A549 (cell line): Measurements from ENCODE around the gene NEURL2. TPM values are rescaled to one million over a fixed set of nuclear protein-coding genes. Genes with fewer than 3 reads are reported as not detected.

Experiments used
- ATAC-seq, 2 experiments: fragments of 200-7000 bp in 1 of 2; fragments of >200 bp in 1 of 2; cut with Nextera tagmentation in 1 of 2; cut with Tn5 transposase in 1 of 2; 3 replicates each; pipeline versions ENCODE4 v1.8.0 to v1.9.1; 2018 to 2020; ENCODE audit warnings: mild to moderate bottlenecking in 1 of 2, moderate library complexity in 1 of 2
- CTCF ChIA-PET: fragments of 300-600 bp; sonication (Branson Sonifier 250); formaldehyde crosslinking; extraction: SDS; loops from one replicate; lab custom pipeline; 2021; ENCODE audit warnings: antibody characterized with exemption, inconsistent platforms; lab: Yijun Ruan, JAX
- POLR2A ChIA-PET: fragments of 350-600 bp; formaldehyde crosslinking; extraction: SDS; loops from one replicate; lab custom pipeline; 2021; ENCODE audit warnings: antibody characterized with exemption, inconsistent platforms; lab: Yijun Ruan, JAX
- DNase-seq, 2 experiments: peaks; one replicate each; pipeline versions ENCODE4 v3.0.0 to v3.0.0-alpha.2; 2011 to 2016; ENCODE audit warnings: low read depth in 1 of 2, low spot score in 1 of 2
- FAIRE-seq: peaks from 2 replicates; lab custom pipeline; 2011; peaks lifted over from hg19 to GRCh38; lab: Jason Lieb, UNC
- H3K27ac ChIP-seq, 2 experiments: fragments of >200 bp; sonication (Bioruptor Twin); formaldehyde crosslinking; 3 replicates each; pipeline ENCODE4 v1.5.1; 2016 to 2017
- H3K4me1 ChIP-seq: fragments of >200 bp; sonication (Bioruptor Twin); formaldehyde crosslinking; 3 replicates; pipeline ENCODE4 v1.6.1; 2016
- H3K4me2 ChIP-seq: fragments of >200 bp; sonication (Bioruptor Twin); formaldehyde crosslinking; 3 replicates; pipeline ENCODE4 v1.6.1; 2016
- H3K4me3 ChIP-seq: fragments of >200 bp; sonication (Bioruptor Twin); formaldehyde crosslinking; 3 replicates; pipeline ENCODE4 v1.5.1; 2016
- H3K9me3 ChIP-seq: fragments of >200 bp; sonication (Bioruptor Twin); formaldehyde crosslinking; 3 replicates; pipeline ENCODE4 v1.6.1; 2016
- BHLHE40 ChIP-seq: IDR thresholded peaks from 2 replicates; pipeline ENCODE4 v1.6.1; 2012; ENCODE audit warnings: low read depth, low read length, inconsistent platforms
- CBX2 ChIP-seq: fragments of 200-600 bp; sonication (generic); IDR thresholded peaks from 2 replicates; pipeline ENCODE4 v1.6.1; 2016; ENCODE audit warnings: low read depth, mild to moderate bottlenecking, borderline replicate concordance
- CEBPB ChIP-seq, 2 experiments: fragments of >200 bp in 1 of 2; sonication (Bioruptor Twin) in 1 of 2; formaldehyde crosslinking in 1 of 2; IDR thresholded peaks; 2 replicates each; pipeline ENCODE4 v1.6.1; 2012 to 2016
- CHD4 ChIP-seq: fragments of 200-600 bp; sonication (generic); IDR thresholded peaks from 2 replicates; pipeline ENCODE4 v1.6.1; 2016; ENCODE audit warnings: antibody characterized with exemption, mild to moderate bottlenecking, borderline replicate concordance
- EHMT2 ChIP-seq: fragments of 200-600 bp; sonication (generic); IDR thresholded peaks from 2 replicates; pipeline ENCODE4 v1.6.1; 2016; ENCODE audit warnings: antibody characterized with exemption, low read depth, mild to moderate bottlenecking, moderate library complexity
- ELK1 ChIP-seq: fragments of 150-350 bp; IDR thresholded peaks from 2 replicates; pipeline ENCODE4 v1.6.1; 2014; ENCODE audit warnings: low read depth, mild to moderate bottlenecking, low read length
- EP300 ChIP-seq, 2 experiments: fragments of >200 bp; sonication (Bioruptor Twin); formaldehyde crosslinking; IDR thresholded peaks; 2 replicates in 1 of 2; 3 replicates in 1 of 2; pipeline ENCODE4 v1.6.1; 2016 to 2017
- FOSB ChIP-seq: fragments of 250-450 bp; sonication (Bioruptor Pico); IDR thresholded peaks from 2 replicates; pipeline ENCODE4 v1.5.0; 2020; ENCODE audit warnings: mild to moderate bottlenecking, moderate library complexity
- FOSL2 ChIP-seq, 2 experiments: fragments of 450-650 bp in 1 of 2; fragments of >200 bp in 1 of 2; sonication (Bioruptor Twin) in 1 of 2; formaldehyde crosslinking; IDR thresholded peaks; 2 replicates each; pipeline versions ENCODE4 v1.5.0 to v1.6.1; 2016 to 2020; ENCODE audit warnings: mild to moderate bottlenecking in 1 of 2, moderate library complexity in 1 of 2
- HDAC2 ChIP-seq: fragments of 200-600 bp; sonication (generic); IDR thresholded peaks from 2 replicates; pipeline ENCODE4 v1.6.1; 2016
- HOXB5 ChIP-seq: fragments of 250-450 bp; sonication (Bioruptor Pico); IDR thresholded peaks from 2 replicates; pipeline ENCODE4 v1.5.0; 2020; ENCODE audit warnings: mild to moderate bottlenecking, moderate library complexity
- JUN ChIP-seq, 2 experiments: fragments of >200 bp; sonication (Bioruptor Twin); formaldehyde crosslinking; IDR thresholded peaks; 2 replicates in 1 of 2; 3 replicates in 1 of 2; pipeline ENCODE4 v1.6.1; 2016 to 2017
- KDM5A ChIP-seq: fragments of 200-600 bp; sonication (generic); IDR thresholded peaks from 2 replicates; pipeline ENCODE4 v1.6.1; 2016; ENCODE audit warnings: antibody characterized with exemption, mild to moderate bottlenecking
- MAFK ChIP-seq: fragments of 450-650 bp; IDR thresholded peaks from 2 replicates; pipeline ENCODE4 v1.6.1; 2014; ENCODE audit not compliant: partially characterized antibody
- MAZ ChIP-seq: fragments of 150-350 bp; IDR thresholded peaks from 2 replicates; pipeline ENCODE4 v1.6.1; 2014; ENCODE audit warnings: antibody characterized with exemption, low read depth, low read length, borderline replicate concordance
- NPAS2 ChIP-seq: fragments of 250-450 bp; sonication (Bioruptor Pico); IDR thresholded peaks from 2 replicates; pipeline ENCODE4 v1.8.0; 2022; ENCODE audit warnings: mild to moderate bottlenecking, moderate library complexity, borderline replicate concordance
- NR3C1 ChIP-seq: fragments of >200 bp; sonication (Bioruptor Twin); formaldehyde crosslinking; IDR thresholded peaks from 3 replicates; pipeline ENCODE4 v1.6.1; 2017
- PBX3 ChIP-seq: IDR thresholded peaks from 2 replicates; pipeline ENCODE4 v1.6.1; 2012
- PHF8 ChIP-seq: fragments of 200-600 bp; sonication (generic); IDR thresholded peaks from 2 replicates; pipeline ENCODE4 v1.6.1; 2016; ENCODE audit warnings: low read depth, mild to moderate bottlenecking, antibody characterized with exemption, moderate library complexity, borderline replicate concordance
- POLR2AphosphoS2 ChIP-seq: conservative IDR thresholded peaks from 2 replicates; pipeline ENCODE4 v1.6.1; 2012; ENCODE audit warnings: low read length, improper control_type of control experiment, inconsistent platforms
- RAD21 ChIP-seq, 2 experiments: fragments of >200 bp in 1 of 2; sonication (Bioruptor Twin) in 1 of 2; formaldehyde crosslinking in 1 of 2; IDR thresholded peaks in 1 of 2; conservative IDR thresholded peaks in 1 of 2; 2 replicates in 1 of 2; 3 replicates in 1 of 2; pipeline ENCODE4 v1.6.1; 2012 to 2018; ENCODE audit warnings: inconsistent platforms in 1 of 2
- RARB ChIP-seq: fragments of 250-450 bp; sonication (Bioruptor Pico); IDR thresholded peaks from 2 replicates; pipeline ENCODE4 v1.8.0; 2021; ENCODE audit warnings: mild to moderate bottlenecking, moderate library complexity
- RFX5 ChIP-seq: fragments of 450-650 bp; IDR thresholded peaks from 2 replicates; pipeline ENCODE4 v1.7.1; 2014; ENCODE audit warnings: antibody characterized with exemption, mild to moderate bottlenecking, moderate library complexity
- SMC3 ChIP-seq: fragments of >200 bp; sonication (Bioruptor Twin); formaldehyde crosslinking; IDR thresholded peaks from 3 replicates; pipeline ENCODE4 v1.6.1; 2018; ENCODE audit warnings: inconsistent platforms
- SREBF2 ChIP-seq: fragments of 450-650 bp; IDR thresholded peaks from 2 replicates; pipeline ENCODE4 v1.6.1; 2014; ENCODE audit warnings: mild to moderate bottlenecking, moderate library complexity
- TFCP2L1 ChIP-seq: fragments of 250-450 bp; sonication (Bioruptor Pico); IDR thresholded peaks from 2 replicates; pipeline ENCODE4 v1.5.0; 2021; ENCODE audit warnings: mild to moderate bottlenecking
- USF2 ChIP-seq: fragments of 450-650 bp; IDR thresholded peaks from 2 replicates; pipeline ENCODE4 v1.6.1; 2014; ENCODE audit warnings: antibody characterized with exemption
- ZFP36 ChIP-seq: fragments of 450-650 bp; IDR thresholded peaks from 2 replicates; pipeline ENCODE4 v1.6.1; 2014; ENCODE audit warnings: borderline replicate concordance; ENCODE audit not compliant: partially characterized antibody
- ZNF302 ChIP-seq: fragments of 250-450 bp; sonication (Bioruptor Pico); IDR thresholded peaks from 2 replicates; pipeline ENCODE4 v1.9.0; 2021; ENCODE audit warnings: inconsistent platforms, mild to moderate bottlenecking, moderate library complexity
- ZSCAN20 ChIP-seq: fragments of 250-450 bp; sonication (Bioruptor Pico); IDR thresholded peaks from 2 replicates; pipeline ENCODE4 v1.8.0; 2022; ENCODE audit warnings: mild to moderate bottlenecking, moderate library complexity
- WGBS: methylation state at CpG from one replicate; pipeline ENCODE4 v1.1.6; 2017; ENCODE audit errors: missing lambda C conversion rate; 5-methylcytosine and 5-hydroxymethylcytosine counted together
- polyA minus RNA-seq: library from RNA; depleted of rRNA, polyadenylated mRNA; stranded (reverse); fragments of >200 nt; gene quantifications from 2 replicates; pipeline ENCODE4 v1.2.3, GENCODE V29; 2011; rRNA and poly(A)+ RNA removed
- polyA plus RNA-seq, 4 experiments: library from polyadenylated mRNA; depleted of rRNA in 3 of 4; stranded (reverse); fragments of >200 nt; fragmentation: RNase III in 1 of 4; extraction: RNeasy Plus Mini Kit Qiagen cat#74134 plus additional on column Dnase treatment in 1 of 4; gene quantifications; 2 replicates in 3 of 4; 3 replicates in 1 of 4; pipeline ENCODE4 v1.2.3, GENCODE V29; 2011 to 2017
- TF ChIP-seq, protein P1 (sequence below): IDR thresholded peaks from 2 replicates; pipeline ENCODE4 v1.6.1; 2012
- TF ChIP-seq, protein P2 (sequence below): fragments of >200 bp; sonication (Bioruptor Twin); formaldehyde crosslinking; IDR thresholded peaks from 3 replicates; pipeline ENCODE4 v1.6.1; 2016
- TF ChIP-seq, protein P3 (sequence below): IDR thresholded peaks from 2 replicates; pipeline ENCODE4 v1.6.1; 2012; ENCODE audit warnings: low read depth, borderline replicate concordance

NEURL2 gene
- polyA plus RNA-seq (2011; rRNA removed) (0.56 and 0.57 TPM in 2 replicates), polyA plus RNA-seq (2017; fragmentation: RNase III; extraction: RNeasy Plus Mini Kit Qiagen cat#74134 plus additional on column Dnase treatment) (1.4 to 1.6 TPM (median 1.4 TPM) in 3 replicates), polyA minus RNA-seq (0.58 and 2.5 TPM in 2 replicates)
- polyA plus RNA-seq (2012; cell fraction: cytosol; rRNA removed) = 0.89 and 1.4 TPM in 2 replicates
- 3.3 and 4.4 TPM in 2 replicates for polyA plus RNA-seq (2012; cell fraction: nucleus; rRNA removed)

- ATAC-seq (peak; percentile 81 to 89), FAIRE-seq (no peak), DNase-seq (peak; percentile 95 to 99)
- ChIA-PET POLR2A (interaction anchor here (0.7 to 3.2 kb wide), 6 partner anchors 9 to 58 kb away, joined by 3 to 26 read pairs (median 4); partner anchors contain the start of genes PCIF1, SNX21 and ZSWIM1), CTCF (interaction anchor here (1.2 to 2.6 kb wide), 7 partner anchors 9 to 72 kb away, joined by 3 to 12 read pairs (median 4); partner anchors contain the start of gene ZSWIM1)
- Histone ChIP-seq H3K4me2 (peak within 1 kb of the TSS; percentile 100), H3K4me3 (peak within 1 kb of the TSS; percentile 96), H3K4me1 (peaks cover 14% of the 10 kb centered on the region), H3K9me3 (no peaks in the 10 kb centered on the region), H3K27ac (peak within 1 kb of the TSS; percentile 90 to 99)
- WGBS = under 1% methylated on average over 27 of the region's 78 CpGs
- TF ChIP-seq SMC3 (peak; percentile 13; the same call in 1 of the 3 replicates), PHF8 (peak; percentile 62; the same call in 1 of the 2 replicates), BHLHE40 (peak; percentile 42; the same call in 1 of the 2 replicates), HDAC2 (peak; percentile 82; the same call in 1 of the 2 replicates), ZSCAN20 (no peak), RFX5 (no peak), POLR2AphosphoS2 (no peak), ELK1 (no peak), MAFK (no peak), NR3C1 (no peak), JUN (IDR thresholded peaks at IDR 0.05) (peak; percentile 49 to 86; a peak in 3 of 5 replicates), PBX3 (0 out of 2 replicates have a peak, but pooled peaks have one; percentile 57), TFCP2L1 (CRISPR knock-in tag) (no peak), RARB (CRISPR knock-in tag) (peak; percentile 92; the same call in 1 of the 2 replicates), CHD4 (no peak), ZNF302 (CRISPR knock-in tag) (no peak), CEBPB (IDR thresholded peaks at IDR 0.05) (no peak), EP300 (IDR thresholded peaks at IDR 0.05) (no peak), FOSB (CRISPR knock-in tag) (no peak), RAD21 (conservative IDR thresholded peaks at IDR 0.05 in 1 of 2, IDR thresholded peaks at IDR 0.05 in 1 of 2) (0 out of 5 replicates have a peak, but pooled peaks of 1 of the 2 experiments have one; percentile 18), FOSL2 (IDR thresholded peaks at IDR 0.05) (no peak), FOSL2 (CRISPR knock-in tag; IDR thresholded peaks at IDR 0.05) (0 out of 2 replicates have a peak, but pooled peaks have one; percentile 9), USF2 (peak; percentile 99), KDM5A (peak; percentile 98), CBX2 (no peak), HOXB5 (no peak), ZFP36 (no peak), SREBF2 (no peak), EHMT2 (no peak), MAZ (no peak), NPAS2 (CRISPR knock-in tag) (peak; percentile 89)
- TF ChIP-seq, protein P1, sequence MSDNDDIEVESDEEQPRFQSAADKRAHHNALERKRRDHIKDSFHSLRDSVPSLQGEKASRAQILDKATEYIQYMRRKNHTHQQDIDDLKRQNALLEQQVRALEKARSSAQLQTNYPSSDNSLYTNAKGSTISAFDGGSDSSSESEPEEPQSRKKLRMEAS = peak; percentile 89
- TF ChIP-seq, protein P2, sequence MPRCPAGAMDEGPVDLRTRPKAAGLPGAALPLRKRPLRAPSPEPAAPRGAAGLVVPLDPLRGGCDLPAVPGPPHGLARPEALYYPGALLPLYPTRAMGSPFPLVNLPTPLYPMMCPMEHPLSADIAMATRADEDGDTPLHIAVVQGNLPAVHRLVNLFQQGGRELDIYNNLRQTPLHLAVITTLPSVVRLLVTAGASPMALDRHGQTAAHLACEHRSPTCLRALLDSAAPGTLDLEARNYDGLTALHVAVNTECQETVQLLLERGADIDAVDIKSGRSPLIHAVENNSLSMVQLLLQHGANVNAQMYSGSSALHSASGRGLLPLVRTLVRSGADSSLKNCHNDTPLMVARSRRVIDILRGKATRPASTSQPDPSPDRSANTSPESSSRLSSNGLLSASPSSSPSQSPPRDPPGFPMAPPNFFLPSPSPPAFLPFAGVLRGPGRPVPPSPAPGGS = 0 out of 3 replicates have a peak, but pooled peaks have one; percentile 19
- TF ChIP-seq, protein P3, sequence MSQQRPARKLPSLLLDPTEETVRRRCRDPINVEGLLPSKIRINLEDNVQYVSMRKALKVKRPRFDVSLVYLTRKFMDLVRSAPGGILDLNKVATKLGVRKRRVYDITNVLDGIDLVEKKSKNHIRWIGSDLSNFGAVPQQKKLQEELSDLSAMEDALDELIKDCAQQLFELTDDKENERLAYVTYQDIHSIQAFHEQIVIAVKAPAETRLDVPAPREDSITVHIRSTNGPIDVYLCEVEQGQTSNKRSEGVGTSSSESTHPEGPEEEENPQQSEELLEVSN = peak; percentile 87
These were observed at the start of gene NEURL2, which contains the start of gene CTSA for GRCh38 chr20:45890985-45891983. TSS of gene NEURL2 (minus strand) at chr20:45891208. CDS start at chr20:45890991, 217 bp downstream. TSS of gene CTSA (plus strand) at chr20:45891335. CDS start at chr20:45891569, 234 bp downstream.
